ENCODE results near the gene F5. TPM values are rescaled to one million over a fixed set of nuclear protein-coding genes. Genes with fewer than 3 reads are reported as not detected.

The F5 gene
- total RNA-seq, 1 experiment from 2014 or later = not detected

GRCh38 chr1:169494343-169494742 lies 91.9 kb downstream of the F5 start:
- CTCF ChIA-PET = no interaction called here
- Histone ChIP-seq H3K4me3 (ENCODE audit: low read depth, low read length, poor library complexity, severe bottlenecking) (no peak overlapping the region), H3K36me3 (ENCODE audit: insufficient read depth, low read length, poor library complexity, severe bottlenecking) (no peaks in the 10 kb centered on the region), H3K27me3 (replicated peaks; ENCODE audit: insufficient read depth, low read depth, low read length, poor library complexity) (no peaks in the 10 kb centered on the region), H3K9me3 (ENCODE audit: low read depth, low read length, poor library complexity, severe bottlenecking) (no peaks in the 10 kb centered on the region), H3K4me1 (ENCODE audit: insufficient read depth, low read length, poor library complexity, severe bottlenecking) (no peaks in the 10 kb centered on the region), H3K27ac (ENCODE audit: low read depth, low read length, poor library complexity, severe bottlenecking) (no peak overlapping the region)
- DNase-seq (ENCODE audit: low spot score) = no peak
- BruUV-seq (replicated peaks) = no TSS peak
- POLR2A ChIA-PET (ENCODE audit: low non-redundant PET) = no interaction called here
- TF ChIP-seq CTCF (conservative IDR thresholded peaks at IDR 0.05; ENCODE audit: low read depth, low read length) (no peak), EZH2 (IDR thresholded peaks at IDR 0.05; ENCODE audit: borderline replicate concordance, low read depth, low read length, poor library complexity, severe bottlenecking) (no peak)
- intact Hi-C loops (cut with micrococcal nuclease; ENCODE audit: unreplicated experiment) = no loop called here

- ChIA-PET CTCF (no interaction called here), POLR2A (ENCODE audit: low non-redundant PET) (no interaction called here)
- DNase-seq (ENCODE audit: low spot score) = no peak
- Histone ChIP-seq H3K27ac (ENCODE audit: low read depth, low read length, poor library complexity, severe bottlenecking) (no peak overlapping the region), H3K36me3 (ENCODE audit: insufficient read depth, low read length, poor library complexity, severe bottlenecking) (no peaks in the 10 kb centered on the region), H3K4me1 (ENCODE audit: insufficient read depth, low read length, poor library complexity, severe bottlenecking) (no peaks in the 10 kb centered on the region), H3K4me3 (ENCODE audit: low read depth, low read length, poor library complexity, severe bottlenecking) (no peak overlapping the region), H3K9me3 (ENCODE audit: low read depth, low read length, poor library complexity, severe bottlenecking) (no peaks in the 10 kb centered on the region), H3K27me3 (replicated peaks; ENCODE audit: insufficient read depth, low read depth, low read length, poor library complexity) (no peaks in the 10 kb centered on the region)
- TF ChIP-seq CTCF (conservative IDR thresholded peaks at IDR 0.05; ENCODE audit: low read depth, low read length) (no peak), EZH2 (IDR thresholded peaks at IDR 0.05; ENCODE audit: borderline replicate concordance, low read depth, low read length, poor library complexity, severe bottlenecking) (no peak)
- BruUV-seq (replicated peaks) = no TSS peak
- intact Hi-C loops (cut with micrococcal nuclease; ENCODE audit: unreplicated experiment) = no loop called here
These were observed 93.0 kb downstream of the F5 start for GRCh38 chr1:169493251-169493650.

- no peak for TF ChIP-seq CTCF (conservative IDR thresholded peaks at IDR 0.05; ENCODE audit: low read depth, low read length)
- no peak for TF ChIP-seq EZH2 (IDR thresholded peaks at IDR 0.05; ENCODE audit: borderline replicate concordance, low read depth, low read length, poor library complexity, severe bottlenecking)
- no peak overlapping the region for H3K27ac ChIP-seq (ENCODE audit: low read depth, low read length, poor library complexity, severe bottlenecking)
- POLR2A ChIA-PET (ENCODE audit: low non-redundant PET) = interaction anchor here (0.5 kb wide), 1 partner anchor 16 kb away, joined by 5 read pairs; no protein-coding TSS in a partner anchor
- DNase-seq (ENCODE audit: low spot score) = no peak
- H3K27me3 ChIP-seq (replicated peaks; ENCODE audit: insufficient read depth, low read depth, low read length, poor library complexity) = no peaks in the 10 kb centered on the region
- intact Hi-C loops (cut with micrococcal nuclease; ENCODE audit: unreplicated experiment) = no loop called here
- no peak overlapping the region for H3K4me3 ChIP-seq (ENCODE audit: low read depth, low read length, poor library complexity, severe bottlenecking)
- H3K9me3 ChIP-seq (ENCODE audit: low read depth, low read length, poor library complexity, severe bottlenecking) = no peaks in the 10 kb centered on the region
- H3K4me1 ChIP-seq (ENCODE audit: insufficient read depth, low read length, poor library complexity, severe bottlenecking) = peaks cover 4% of the 10 kb centered on the region
- no TSS peak for BruUV-seq (replicated peaks)
- no peaks in the 10 kb centered on the region for H3K36me3 ChIP-seq (ENCODE audit: insufficient read depth, low read length, poor library complexity, severe bottlenecking)
- CTCF ChIA-PET = no interaction called here
These were observed 94.4 kb downstream of the F5 start for GRCh38 chr1:169491845-169492281.

All from A673 (cell line).